Endothelial cell (in vitro differentiated cells): ENCODE measurements around the gene SYCP3. TPM values are rescaled to one million over a fixed set of nuclear protein-coding genes. Genes with fewer than 3 reads are reported as not detected.

Experiments used
- DNase-seq: peaks from one replicate; pipeline ENCODE4 v3.0.0; 2021; ENCODE audit warnings: low spot score
- H3K27ac Mint-ChIP-seq: one replicate; pipeline ENCODE4 v1.8.0; 2021; ENCODE audit warnings: mixed read lengths, inconsistent platforms; ENCODE audit not compliant: unreplicated experiment
- H3K27me3 Mint-ChIP-seq: one replicate; pipeline ENCODE4 v1.8.0; 2021; ENCODE audit warnings: mild to moderate bottlenecking, moderate library complexity, mixed read lengths, inconsistent platforms; ENCODE audit not compliant: unreplicated experiment
- H3K36me3 Mint-ChIP-seq: one replicate; pipeline ENCODE4 v1.8.0; 2021; ENCODE audit warnings: mild to moderate bottlenecking, low read depth, mixed read lengths, inconsistent platforms; ENCODE audit not compliant: unreplicated experiment
- H3K4me1 Mint-ChIP-seq: one replicate; pipeline ENCODE4 v1.8.0; 2021; ENCODE audit warnings: mild to moderate bottlenecking, mixed read lengths, inconsistent platforms; ENCODE audit not compliant: unreplicated experiment
- H3K4me3 Mint-ChIP-seq: one replicate; pipeline ENCODE4 v1.8.0; 2021; ENCODE audit warnings: mild to moderate bottlenecking, mixed read lengths, inconsistent platforms; ENCODE audit not compliant: unreplicated experiment
- H3K9me3 Mint-ChIP-seq: one replicate; pipeline ENCODE4 v1.8.0; 2021; ENCODE audit warnings: mixed read lengths, inconsistent platforms; ENCODE audit not compliant: unreplicated experiment
- total RNA-seq: library from RNA; stranded (reverse); fragmentation: NEBNext Ultra II Directional; extraction: Animal tissue kit (Norgen Biotek cat#: 25700); gene quantifications from one replicate; pipeline ENCODE4 v1.2.1, GENCODE V29; 2021; ENCODE audit not compliant: unreplicated experiment
- TF ChIP-seq, protein P1 (sequence below): fragments of 200-600 bp; sonication (generic); IDR thresholded peaks from one replicate; pipeline ENCODE4 v1.5.0; 2021; ENCODE audit warnings: antibody characterized with exemption; ENCODE audit not compliant: unreplicated experiment

SYCP3 gene
- total RNA-seq, 1 donor from 2014 or later = not detected

DNA sequence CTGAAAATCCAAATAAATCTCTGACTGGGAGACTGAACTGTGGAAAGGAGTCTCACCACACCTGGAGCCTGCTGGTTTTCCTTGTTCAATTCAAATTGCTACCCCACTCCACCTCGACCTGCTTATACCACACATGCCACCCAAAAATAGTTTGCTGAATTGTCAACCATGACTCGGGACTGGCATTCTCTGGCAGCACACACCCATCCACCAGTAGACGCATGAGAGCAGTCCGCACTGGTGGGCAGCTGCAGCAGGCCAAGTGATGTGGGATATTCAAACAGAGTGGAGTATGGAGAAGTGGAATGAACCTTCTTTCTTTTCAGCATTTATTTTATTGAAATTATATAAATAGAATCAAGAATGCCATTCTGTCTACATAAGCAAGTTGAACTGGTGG, 38.7 kb upstream of the SYCP3 start:
- H3K4me1 Mint-ChIP-seq = peaks cover 3% of the 10 kb centered on the region
- no peak for DNase-seq
- H3K27ac Mint-ChIP-seq = no peak overlapping the region
- no peaks in the 10 kb centered on the region for H3K9me3 Mint-ChIP-seq
- peaks cover 4% of the 10 kb centered on the region for H3K36me3 Mint-ChIP-seq
- TF ChIP-seq, protein P1, sequence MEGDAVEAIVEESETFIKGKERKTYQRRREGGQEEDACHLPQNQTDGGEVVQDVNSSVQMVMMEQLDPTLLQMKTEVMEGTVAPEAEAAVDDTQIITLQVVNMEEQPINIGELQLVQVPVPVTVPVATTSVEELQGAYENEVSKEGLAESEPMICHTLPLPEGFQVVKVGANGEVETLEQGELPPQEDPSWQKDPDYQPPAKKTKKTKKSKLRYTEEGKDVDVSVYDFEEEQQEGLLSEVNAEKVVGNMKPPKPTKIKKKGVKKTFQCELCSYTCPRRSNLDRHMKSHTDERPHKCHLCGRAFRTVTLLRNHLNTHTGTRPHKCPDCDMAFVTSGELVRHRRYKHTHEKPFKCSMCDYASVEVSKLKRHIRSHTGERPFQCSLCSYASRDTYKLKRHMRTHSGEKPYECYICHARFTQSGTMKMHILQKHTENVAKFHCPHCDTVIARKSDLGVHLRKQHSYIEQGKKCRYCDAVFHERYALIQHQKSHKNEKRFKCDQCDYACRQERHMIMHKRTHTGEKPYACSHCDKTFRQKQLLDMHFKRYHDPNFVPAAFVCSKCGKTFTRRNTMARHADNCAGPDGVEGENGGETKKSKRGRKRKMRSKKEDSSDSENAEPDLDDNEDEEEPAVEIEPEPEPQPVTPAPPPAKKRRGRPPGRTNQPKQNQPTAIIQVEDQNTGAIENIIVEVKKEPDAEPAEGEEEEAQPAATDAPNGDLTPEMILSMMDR = no peak
- H3K4me3 Mint-ChIP-seq = no peak overlapping the region
- no peaks in the 10 kb centered on the region for H3K27me3 Mint-ChIP-seq

DNA sequence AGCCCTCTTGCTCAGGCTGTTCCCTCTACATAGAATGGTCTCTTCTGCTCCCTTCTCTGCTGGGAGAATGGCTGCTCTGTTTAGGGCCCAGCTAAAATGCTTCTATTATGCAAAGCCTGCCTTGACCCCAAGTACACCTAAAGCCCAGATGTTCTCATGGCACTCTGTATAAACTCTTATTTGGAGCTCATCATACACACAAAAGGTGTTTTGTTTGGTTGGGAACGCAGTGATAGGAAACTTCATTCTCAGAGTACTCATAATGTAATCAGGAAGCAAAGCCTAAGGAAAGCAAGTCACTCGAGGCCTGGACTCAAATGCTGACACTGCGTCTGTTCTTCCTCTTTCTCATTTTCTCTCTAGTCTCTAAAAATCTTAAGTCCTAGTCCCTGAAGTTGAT, 38.2 kb upstream of the SYCP3 start:
- H3K4me1 Mint-ChIP-seq = peaks cover 3% of the 10 kb centered on the region
- H3K27ac Mint-ChIP-seq = no peak overlapping the region
- TF ChIP-seq, protein P1 = no peak
- H3K36me3 Mint-ChIP-seq = peaks cover 4% of the 10 kb centered on the region
- no peak for DNase-seq
- H3K9me3 Mint-ChIP-seq = no peaks in the 10 kb centered on the region
- no peak overlapping the region for H3K4me3 Mint-ChIP-seq
- H3K27me3 Mint-ChIP-seq = no peaks in the 10 kb centered on the region

DNA sequence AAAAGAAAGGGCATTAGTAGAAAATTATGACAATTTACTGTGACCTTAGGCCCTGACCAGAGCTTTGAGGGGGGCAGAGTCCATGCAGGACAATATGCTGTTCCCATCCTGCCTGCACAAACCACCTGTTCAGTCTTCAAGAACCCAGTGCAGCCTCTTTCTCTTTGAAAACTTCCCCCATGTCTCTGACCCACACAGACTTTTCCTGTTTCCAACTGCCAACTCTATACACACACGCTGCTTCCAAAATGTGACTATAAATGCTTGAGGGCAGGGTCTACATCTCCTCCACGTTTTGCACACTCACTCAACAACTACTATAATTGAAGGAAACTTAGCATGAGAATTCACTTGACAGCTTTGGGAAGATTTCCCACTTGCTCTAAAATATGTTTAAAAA, 36.6 kb upstream of the SYCP3 start:
- DNase-seq = no peak
- peaks cover 4% of the 10 kb centered on the region for H3K36me3 Mint-ChIP-seq
- H3K4me1 Mint-ChIP-seq = peaks cover 3% of the 10 kb centered on the region
- no peak overlapping the region for H3K4me3 Mint-ChIP-seq
- no peak overlapping the region for H3K27ac Mint-ChIP-seq
- H3K27me3 Mint-ChIP-seq = no peaks in the 10 kb centered on the region
- H3K9me3 Mint-ChIP-seq = no peaks in the 10 kb centered on the region
- TF ChIP-seq, protein P1 = no peak

DNA sequence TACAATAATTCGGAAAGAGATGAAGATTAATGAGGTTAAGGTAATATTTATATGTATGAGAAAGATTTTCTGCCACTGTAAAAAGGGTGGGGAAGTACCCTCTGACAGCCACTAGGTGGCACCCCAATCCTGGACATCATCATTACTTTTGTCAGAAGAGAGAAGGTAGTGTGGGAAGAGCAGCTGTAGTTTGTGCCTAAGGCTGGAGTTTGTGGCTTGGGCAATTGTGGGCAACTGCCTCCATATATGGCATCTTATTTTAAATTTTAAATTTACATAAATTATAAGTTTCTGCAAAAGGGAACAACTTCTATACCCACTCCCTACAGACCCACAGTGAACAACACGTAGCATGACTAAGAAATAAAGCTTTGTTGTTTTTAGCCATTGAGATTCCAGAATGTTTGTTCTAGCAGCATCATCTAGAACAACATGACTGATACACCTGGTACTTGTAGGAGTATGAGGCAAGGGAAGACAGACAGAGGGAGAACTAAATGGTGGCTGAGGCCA, 34.4 kb upstream of the SYCP3 start:
- Mint-ChIP-seq H3K36me3 (peaks cover 4% of the 10 kb centered on the region), H3K4me1 (no peaks in the 10 kb centered on the region), H3K27me3 (no peaks in the 10 kb centered on the region), H3K9me3 (no peaks in the 10 kb centered on the region), H3K4me3 (no peak overlapping the region), H3K27ac (no peak overlapping the region)
- DNase-seq = peak; percentile 63
- TF ChIP-seq, protein P1 = peak; percentile 97

DNA sequence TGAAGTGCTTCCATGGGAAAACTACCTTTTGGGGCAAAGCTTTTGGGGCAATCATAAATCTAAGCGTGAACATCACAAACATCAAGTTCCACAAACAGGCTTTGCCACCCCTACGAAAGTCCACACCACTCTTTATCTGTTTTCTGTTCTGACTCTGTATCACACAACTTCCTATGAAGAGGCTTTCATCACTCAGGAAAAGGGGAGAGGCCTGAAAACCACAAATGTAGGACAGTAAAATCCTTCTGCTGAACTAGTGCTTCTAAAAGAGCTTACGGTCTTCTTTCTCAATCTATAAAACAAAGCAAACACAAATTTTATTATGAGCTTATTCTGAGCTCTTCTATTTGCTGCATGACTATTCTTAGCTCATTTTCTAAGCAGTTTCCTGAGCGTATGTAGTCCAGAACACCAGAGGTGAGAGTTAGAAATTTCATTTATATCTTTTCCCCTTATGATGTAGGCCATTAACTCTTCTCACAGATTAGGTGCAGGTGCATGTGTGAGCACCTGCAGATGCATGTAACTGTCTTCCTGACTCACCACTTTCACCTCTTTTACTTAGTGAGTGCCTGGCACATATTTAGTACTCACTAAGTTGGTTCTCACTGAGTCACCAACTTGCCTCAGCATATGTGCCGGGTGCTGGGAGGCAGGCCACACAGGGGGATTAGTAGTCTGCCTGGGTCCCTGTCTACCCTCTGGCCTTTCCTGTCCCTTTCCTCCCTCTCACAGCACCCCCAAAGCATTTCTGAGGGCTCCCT, 32.9 kb upstream of the SYCP3 start:
- Mint-ChIP-seq H3K9me3 (no peaks in the 10 kb centered on the region), H3K4me3 (no peak overlapping the region), H3K36me3 (peaks cover 2% of the 10 kb centered on the region), H3K27ac (no peak overlapping the region), H3K27me3 (no peaks in the 10 kb centered on the region), H3K4me1 (no peaks in the 10 kb centered on the region)
- TF ChIP-seq, protein P1 = no peak
- no peak for DNase-seq
